GM11168 (cell line): ENCODE data around the gene PHF23.

Experiments
- in situ Hi-C: fragments of 300-500 bp; cut with MboI; formaldehyde crosslinking; loops from one replicate; pipeline ENCODE4 v1.12.0; 2022; ENCODE audit warnings: low sequenced_read_pairs; ENCODE audit not compliant: unreplicated experiment

Gene PHF23

DNA sequence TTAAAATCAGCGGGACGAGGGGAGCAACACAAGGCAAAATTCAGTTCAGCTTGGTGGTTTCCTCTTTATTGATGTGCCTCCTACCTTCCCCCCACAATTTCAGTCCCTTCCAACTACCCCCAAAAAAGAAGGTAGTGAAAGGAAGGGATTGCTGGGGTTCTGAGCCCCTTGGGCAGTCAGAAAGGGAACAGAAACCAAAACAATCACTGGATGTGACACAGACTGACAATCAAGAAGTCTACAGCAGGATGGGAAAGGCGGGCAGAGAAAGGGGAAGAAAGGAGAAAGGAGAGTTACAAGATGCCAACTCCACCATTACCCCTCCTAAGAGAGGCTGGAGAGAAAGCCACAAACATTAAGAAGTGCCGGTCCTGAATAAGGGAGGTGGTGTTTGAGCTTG, 1.1 kb upstream of the PHF23 start:
- in situ Hi-C loops, result no loop called here

- in situ Hi-C loops, result no loop called here
Observed at GRCh38 chr17:7238420-7239090, 702 bp downstream of the PHF23 start.

- in situ Hi-C loops, result no loop called here
Observed at GRCh38 chr17:7237761-7238419, 1.4 kb downstream of the PHF23 start.

DNA sequence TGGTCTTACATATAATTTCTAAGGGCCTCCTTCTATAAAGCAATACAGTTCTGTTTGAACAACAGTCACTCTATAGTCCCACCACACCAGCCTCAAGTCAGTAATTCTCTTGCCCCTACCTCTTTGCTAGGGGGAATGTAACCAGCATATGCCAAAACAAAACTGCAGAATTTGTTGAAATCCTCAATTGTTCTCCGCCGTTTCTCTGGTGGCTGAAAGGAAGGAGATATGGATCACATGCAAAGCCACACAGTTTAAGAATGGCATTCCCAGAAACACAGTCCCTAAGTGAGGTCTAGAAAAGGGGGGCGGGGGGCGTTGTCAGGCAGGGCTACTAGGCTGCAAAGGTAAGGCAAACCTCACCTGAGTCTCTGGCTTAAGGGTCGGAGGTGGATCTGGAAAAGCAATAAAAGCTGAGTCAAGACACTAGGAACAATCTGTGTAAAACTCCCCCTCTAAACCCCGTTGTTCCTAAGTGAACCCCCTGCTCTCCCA, 1.9 kb downstream of the PHF23 start:
- in situ Hi-C loops, result no loop called here

DNA sequence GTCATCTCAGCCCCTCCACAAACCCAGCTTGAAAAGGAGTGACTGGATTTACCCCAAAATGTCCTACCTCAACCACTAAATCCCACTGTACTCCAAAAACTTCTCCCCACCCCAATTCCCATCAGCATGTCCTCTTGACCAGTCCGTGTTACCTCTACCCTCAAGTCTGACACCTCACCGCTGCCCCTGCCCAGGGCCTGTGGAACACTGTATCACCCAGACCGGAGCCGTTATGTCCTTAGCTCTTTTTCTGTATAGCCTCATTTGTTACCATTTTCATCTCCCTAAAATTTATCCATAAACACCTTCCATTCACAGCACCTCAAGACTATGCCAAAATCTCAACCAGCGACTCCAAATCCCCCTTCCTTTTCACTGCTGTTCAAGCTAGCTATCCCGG, 2.4 kb downstream of the PHF23 start:
- in situ Hi-C loops, result no loop called here

- in situ Hi-C loops, result no loop called here
Observed at GRCh38 chr17:7235693-7236665, 3.3 kb downstream of the PHF23 start.

GRCh38 chr17:7234083-7234951, 4.9 kb downstream of the PHF23 start, which contains the start of gene DVL2:
DVL2 (minus strand) TSS chr17:7234517; CDS start chr17:7234262, 255 bp downstream.
- in situ Hi-C loops, result no loop called here

DNA sequence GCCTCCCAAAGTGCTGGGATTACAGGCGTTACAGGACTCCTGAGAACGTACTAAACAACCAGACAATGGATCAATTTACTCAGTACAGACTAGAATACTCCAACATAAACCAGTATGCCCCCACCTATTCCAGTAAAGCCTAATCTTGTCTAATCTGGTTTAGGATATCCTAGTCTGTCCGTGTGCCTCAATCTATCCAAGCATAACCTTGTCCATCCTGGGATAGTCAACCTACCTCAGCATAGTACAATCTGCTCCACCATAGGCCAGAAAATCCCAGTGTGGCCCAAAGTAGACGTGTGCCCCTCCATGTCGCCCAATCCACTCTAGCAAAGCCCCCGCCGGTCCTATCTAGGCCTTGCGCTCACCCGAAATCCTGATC, 5.6 kb downstream of the PHF23 start:
- in situ Hi-C loops, result no loop called here

DNA sequence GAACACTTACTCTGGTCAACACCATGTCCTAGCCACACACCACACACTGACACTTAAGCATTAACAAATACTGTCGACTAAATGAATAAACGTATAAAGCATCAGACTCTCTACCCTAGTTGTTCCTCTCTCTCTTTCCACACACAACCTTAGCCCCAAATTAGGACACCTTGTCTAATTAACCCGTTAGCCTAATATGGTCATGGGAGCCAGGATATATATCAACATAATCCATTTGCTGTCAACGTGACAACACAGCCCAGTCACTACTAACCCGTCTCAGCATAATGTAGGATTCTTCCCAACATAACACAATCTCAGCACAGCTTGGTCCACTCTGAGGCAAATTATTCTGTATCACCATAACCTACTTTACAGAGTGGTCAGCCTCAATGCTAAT, 7.1 kb downstream of the PHF23 start:
- in situ Hi-C loops, result no loop called here

DNA sequence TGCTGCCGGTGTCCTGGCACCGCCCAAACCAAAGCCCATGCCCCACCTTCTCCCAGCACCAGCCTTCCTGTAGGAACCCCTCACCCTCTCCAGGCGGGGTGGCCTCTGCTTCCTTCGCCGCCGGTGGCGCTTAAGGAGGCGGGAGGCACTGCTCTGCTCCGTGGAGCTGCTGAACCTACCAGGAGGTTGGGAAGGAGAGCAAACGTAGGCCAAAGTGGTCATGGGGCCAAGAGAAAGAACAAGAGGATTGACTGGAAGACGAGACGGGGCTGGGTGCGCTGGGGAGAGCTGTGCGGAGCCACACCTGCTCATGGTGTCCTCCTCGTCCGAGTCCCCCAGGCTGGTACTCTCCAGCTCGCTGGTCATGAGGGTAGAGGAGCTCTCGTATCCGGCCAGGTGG, 9.8 kb downstream of the PHF23 start:
- in situ Hi-C loops, result no loop called here

GRCh38 chr17:7228920-7229319, 10.3 kb downstream of the PHF23 start:
- in situ Hi-C loops, result no loop called here

DNA sequence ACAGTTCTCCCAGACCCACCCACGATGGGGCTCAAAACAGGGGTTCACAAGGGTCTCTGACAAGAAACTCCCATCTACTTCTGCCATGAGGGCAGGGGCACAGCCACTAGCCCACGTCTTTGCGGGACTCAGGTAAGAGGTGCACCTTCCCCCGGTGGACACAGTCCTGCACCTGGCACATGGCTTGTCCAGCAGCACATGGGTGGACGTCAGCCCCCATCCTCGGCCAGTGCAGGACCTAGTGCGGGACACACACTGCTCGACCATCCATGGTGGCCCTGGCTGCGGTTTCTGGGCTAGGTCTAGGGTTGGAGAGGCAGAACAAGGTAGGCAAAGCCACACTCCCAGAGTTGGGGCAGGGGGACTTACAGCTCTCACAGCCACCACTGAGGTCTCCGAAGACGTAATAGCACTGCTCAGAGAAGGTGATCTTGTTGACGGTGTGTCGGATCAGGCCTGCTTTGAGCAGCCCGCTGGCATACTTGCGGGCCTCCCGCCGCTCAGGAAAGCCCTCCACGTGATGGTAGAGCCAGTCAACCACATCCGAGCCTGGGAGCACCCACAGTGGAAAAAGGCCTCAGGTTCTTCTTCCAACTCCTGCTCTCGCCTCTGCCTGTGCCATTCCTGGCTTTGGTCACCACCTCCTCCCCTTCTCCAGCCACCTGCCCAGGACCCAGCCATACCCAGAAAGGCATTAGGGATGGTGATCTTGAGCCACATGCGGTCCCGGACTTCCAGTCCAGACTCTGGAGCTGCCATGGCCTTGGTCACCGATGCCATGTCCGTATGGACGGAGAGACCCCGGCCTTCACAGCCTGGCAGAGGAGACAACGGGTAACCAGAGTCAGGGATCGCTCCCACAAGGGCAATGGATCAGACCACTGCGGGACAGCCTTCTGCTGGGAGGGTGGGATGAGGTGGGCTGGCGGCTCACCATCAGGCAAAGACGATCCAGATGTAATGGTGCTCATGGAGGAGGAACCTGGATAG, 12.2 kb downstream of the PHF23 start:
- in situ Hi-C loops, result no loop called here

GRCh38 chr17:7225711-7226331, 13.4 kb downstream of the PHF23 start:
- in situ Hi-C loops, result no loop called here

DNA sequence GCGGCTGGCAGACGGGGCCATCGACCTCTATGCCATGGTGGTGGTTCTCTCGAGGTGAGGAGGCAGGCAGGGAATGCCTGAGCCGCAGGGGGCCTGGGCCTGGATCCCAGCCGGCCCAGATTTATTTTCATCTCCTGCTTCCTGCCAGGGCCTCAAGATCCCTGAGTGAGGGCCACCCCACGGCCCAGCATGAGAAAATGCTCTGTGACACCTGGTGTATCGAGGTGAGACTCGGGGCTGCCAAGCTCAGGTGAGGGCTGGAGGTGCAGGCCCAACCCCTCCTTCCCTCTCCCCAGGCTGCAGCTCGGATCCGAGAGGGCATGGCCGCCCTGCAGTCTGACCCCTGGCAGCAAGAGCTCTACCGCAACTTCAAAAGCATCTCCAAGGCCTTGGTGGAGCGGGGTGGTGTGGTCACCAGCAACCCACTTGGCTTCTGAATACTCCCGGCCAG, 14.6 kb downstream of the PHF23 start:
- in situ Hi-C loops, result no loop called here

GRCh38 chr17:7224110-7224509, 15.1 kb downstream of the PHF23 start:
- in situ Hi-C loops, result no loop called here

DNA sequence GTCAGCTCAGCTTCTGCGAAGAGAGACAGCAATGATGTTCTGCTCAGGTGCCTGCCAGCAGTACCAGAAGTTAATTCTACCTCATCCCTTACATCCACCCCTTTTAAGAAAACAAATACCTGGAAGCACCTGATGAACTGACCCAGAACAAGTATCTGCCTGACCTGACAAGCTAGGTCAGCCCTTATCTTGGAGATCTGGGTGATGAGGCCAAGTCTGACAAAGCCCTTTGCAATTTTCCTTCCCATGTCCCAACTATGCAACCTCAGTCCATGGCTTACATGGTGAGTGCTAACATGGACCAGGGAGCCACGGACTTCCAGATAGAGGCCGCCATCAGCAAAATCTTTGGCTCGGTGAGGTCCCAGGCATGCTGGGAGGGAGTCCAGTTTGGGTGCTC, 15.9 kb downstream of the PHF23 start:
- in situ Hi-C loops, result no loop called here

DNA sequence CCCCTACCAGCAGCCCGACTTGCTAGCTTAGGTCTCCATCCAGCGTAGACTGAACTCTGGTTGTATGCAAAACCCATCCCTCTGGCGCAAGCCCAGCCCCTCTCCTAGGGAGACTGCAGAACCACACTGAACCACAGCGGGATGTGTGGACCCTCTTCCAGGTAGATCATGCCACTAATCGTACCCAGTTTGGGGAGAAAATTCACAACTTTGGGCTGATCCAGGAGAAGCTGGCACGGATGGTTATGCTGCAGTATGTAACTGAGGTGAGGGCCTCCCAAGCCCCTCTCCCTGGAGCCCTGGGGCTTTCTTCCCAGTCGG, 16.3 kb downstream of the PHF23 start:
- in situ Hi-C loops, result no loop called here
